ENCODE data around the gene NAIF1. TPM values are rescaled to one million over a fixed set of nuclear protein-coding genes. Genes with fewer than 3 reads are reported as not detected.

NAIF1 gene, protein sequence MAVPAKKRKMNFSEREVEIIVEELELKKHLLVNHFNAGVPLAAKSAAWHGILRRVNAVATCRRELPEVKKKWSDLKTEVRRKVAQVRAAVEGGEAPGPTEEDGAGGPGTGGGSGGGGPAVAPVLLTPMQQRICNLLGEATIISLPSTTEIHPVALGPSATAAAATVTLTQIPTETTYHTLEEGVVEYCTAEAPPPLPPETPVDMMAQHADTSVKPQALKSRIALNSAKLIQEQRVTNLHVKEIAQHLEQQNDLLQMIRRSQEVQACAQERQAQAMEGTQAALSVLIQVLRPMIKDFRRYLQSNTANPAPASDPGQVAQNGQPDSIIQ
- 9.2 and 10.1 TPM in 2 replicates for total RNA-seq

DNA sequence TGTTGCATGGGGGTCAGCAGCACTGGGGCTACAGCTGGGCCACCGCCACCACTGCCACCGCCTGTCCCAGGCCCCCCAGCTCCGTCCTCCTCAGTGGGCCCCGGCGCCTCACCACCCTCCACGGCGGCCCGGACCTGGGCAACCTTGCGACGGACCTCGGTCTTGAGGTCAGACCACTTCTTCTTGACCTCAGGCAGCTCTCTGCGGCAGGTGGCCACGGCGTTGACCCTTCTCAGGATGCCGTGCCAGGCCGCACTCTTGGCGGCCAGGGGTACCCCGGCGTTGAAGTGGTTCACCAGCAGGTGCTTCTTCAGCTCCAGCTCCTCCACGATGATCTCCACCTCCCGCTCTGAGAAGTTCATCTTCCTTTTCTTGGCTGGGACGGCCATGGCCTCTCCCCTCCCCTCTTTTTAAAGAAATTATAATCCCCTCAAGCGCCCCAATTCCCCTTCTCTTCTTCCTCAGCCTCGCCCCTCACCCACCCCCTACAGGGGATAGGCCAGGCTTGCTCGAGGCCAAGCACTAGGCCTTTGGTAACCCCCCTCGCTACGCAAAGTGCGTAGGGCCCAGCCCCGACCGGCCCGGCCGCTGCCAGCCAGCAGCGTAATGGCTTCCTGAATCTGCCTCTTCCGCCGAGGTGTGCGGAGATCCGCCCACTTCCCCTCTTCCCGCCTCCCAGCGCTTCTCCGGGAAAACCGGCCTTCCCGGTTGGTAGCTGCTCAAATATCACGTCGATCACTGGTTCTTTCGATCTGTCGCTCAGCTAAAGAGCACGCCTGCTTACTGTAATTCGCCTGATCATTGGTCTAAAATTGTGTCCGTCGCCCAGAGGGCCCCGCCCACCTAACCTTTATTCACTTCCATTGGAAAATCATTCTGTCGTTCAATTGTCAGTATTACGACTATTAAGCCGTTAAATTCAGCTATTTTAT is at the start of gene NAIF1:
Gene NAIF1 (minus strand): TSS at position 608 of the 932 bp plus-strand sequence. CDS start 219 bp downstream, at position 389.

DNA sequence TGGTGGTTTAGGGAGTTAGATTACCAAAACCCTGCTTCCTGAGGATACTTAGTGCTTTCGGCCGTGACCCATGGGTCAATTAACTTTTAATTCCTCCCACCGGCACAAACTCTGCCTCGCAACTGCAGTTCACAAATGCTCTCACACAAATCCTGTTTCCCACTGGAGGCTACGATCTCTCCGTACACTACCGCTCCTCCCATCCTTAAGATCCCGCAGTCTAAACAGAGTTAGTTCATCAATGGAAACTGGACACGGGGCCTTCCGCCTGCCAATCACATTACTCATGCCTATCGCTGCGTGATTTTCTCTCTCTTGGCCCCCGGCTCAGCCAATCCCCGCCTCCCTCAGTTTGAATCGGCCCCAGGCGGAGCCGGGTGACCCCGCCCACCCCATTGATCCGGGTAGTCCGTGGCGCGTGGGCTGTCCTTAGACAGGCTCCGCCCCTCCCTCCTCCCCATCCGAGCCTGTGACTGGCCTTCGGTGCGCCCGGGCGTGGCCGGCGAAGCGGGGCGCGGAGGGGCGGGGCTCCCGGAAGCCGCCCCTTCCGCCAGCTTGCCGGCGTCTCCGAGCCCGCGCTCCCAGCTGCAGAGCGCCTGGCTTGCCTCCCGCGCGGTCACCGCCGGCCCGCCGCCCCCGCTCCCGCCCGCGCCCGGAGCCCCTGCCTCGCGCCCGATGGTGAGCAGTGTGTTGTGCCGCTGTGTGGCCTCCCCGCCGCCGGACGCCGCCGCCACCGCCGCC is 695 bp upstream of the NAIF1 start, which contains the start of gene SLC25A25:
Gene SLC25A25 (plus strand): TSS at position 588 of the 741 bp plus-strand sequence. CDS start 88 bp downstream, at position 676.

Other genes starting within 250 kb of the NAIF1 start
- 0.48 and 0.85 TPM in 2 replicates for gene ENG, start 212.7 kb downstream of the NAIF1 start, total RNA-seq
- 23.6 and 37.9 TPM in 2 replicates for gene AK1, start 189.6 kb downstream of the NAIF1 start, total RNA-seq
- 23.0 and 26.3 TPM in 2 replicates for gene ST6GALNAC6, start 167.7 kb downstream of the NAIF1 start, total RNA-seq
- gene ST6GALNAC4, start 150.3 kb downstream of the NAIF1 start, total RNA-seq: 32.0 and 37.7 TPM in 2 replicates
- gene PIP5KL1, start 136.5 kb downstream of the NAIF1 start, total RNA-seq: 3.8 and 6.0 TPM in 2 replicates
- gene DPM2, start 129.5 kb downstream of the NAIF1 start, total RNA-seq: 12.0 and 13.6 TPM in 2 replicates
- 7.7 and 8.5 TPM in 2 replicates for gene EEIG1, start 86.3 kb downstream of the NAIF1 start, total RNA-seq
- 9.4 and 22.2 TPM in 2 replicates for gene SLC25A25, start 912 bp upstream of the NAIF1 start, total RNA-seq
- gene PTGES2, start 60.4 kb upstream of the NAIF1 start, total RNA-seq: 65.2 and 112 TPM in 2 replicates
- gene LCN2, start 82.1 kb upstream of the NAIF1 start, total RNA-seq: 20.5 and 154 TPM in 2 replicates
- gene BBLN, start 92.9 kb upstream of the NAIF1 start, total RNA-seq: 65.9 and 79.5 TPM in 2 replicates
- 16.9 and 25.6 TPM in 2 replicates for gene CIZ1, start 124.3 kb upstream of the NAIF1 start, total RNA-seq
- 2.8 and 6.5 TPM in 2 replicates for gene DNM1, start 136.1 kb upstream of the NAIF1 start, total RNA-seq
- gene GOLGA2, start 208.7 kb upstream of the NAIF1 start, total RNA-seq: 41.2 and 42.4 TPM in 2 replicates
- 18.8 and 22.8 TPM in 2 replicates for gene SWI5, start 209.0 kb upstream of the NAIF1 start, total RNA-seq

Measured in tracheal epithelial cell (primary cell).